NCI-H2081 (cell line): Measurements from ENCODE around the gene MEGF11.

ENCODE experiments used
- DNase-seq, 2 experiments: peaks; one replicate each; lab custom pipeline; 2025; lab: John Stamatoyannopoulos, UW

Gene MEGF11

GRCh38 chr15:66253418-66254088 is at the start of gene MEGF11:
Gene MEGF11, minus strand, starts transcription at chr15:66253750. Its CDS starts 125,347 bp downstream, at chr15:66128403.
- DNase-seq: peak; percentile 75 to 76

- no peak for DNase-seq
These were observed 49.1 kb upstream of the MEGF11 start for GRCh38 chr15:66302489-66303278.

GRCh38 chr15:66298803-66299251 is 45.3 kb upstream of the MEGF11 start:
- DNase-seq: peak; percentile 72 to 88

GRCh38 chr15:66296186-66296585 is 42.6 kb upstream of the MEGF11 start:
- no peak for DNase-seq

- DNase-seq: peak in 1 of 2 experiments; percentile 33
These were observed 41.3 kb upstream of the MEGF11 start for GRCh38 chr15:66294932-66295235.

- DNase-seq: peak; percentile 65 to 86
These were observed 40.8 kb upstream of the MEGF11 start for GRCh38 chr15:66294157-66294931.

GRCh38 chr15:66293419-66294156 is 40.0 kb upstream of the MEGF11 start, which contains the start of gene DIS3L:
Gene DIS3L, plus strand, starts transcription at chr15:66293568. Its CDS starts 29 bp downstream, at chr15:66293597.
- peak; percentile 65 to 78 for DNase-seq

- no peak for DNase-seq
These were observed 39.2 kb upstream of the MEGF11 start for GRCh38 chr15:66292571-66293418.

GRCh38 chr15:66291816-66292570 is 38.4 kb upstream of the MEGF11 start:
- DNase-seq: no peak

GRCh38 chr15:66290518-66290917 is 37.0 kb upstream of the MEGF11 start:
- no peak for DNase-seq

- DNase-seq: no peak
These were observed 36.5 kb upstream of the MEGF11 start for GRCh38 chr15:66290007-66290406.

GRCh38 chr15:66288551-66289185 is 35.1 kb upstream of the MEGF11 start:
- no peak for DNase-seq

GRCh38 chr15:66288093-66288492 is 34.5 kb upstream of the MEGF11 start:
- DNase-seq: no peak

- DNase-seq: peak; percentile 24 to 43
These were observed 34.0 kb upstream of the MEGF11 start for GRCh38 chr15:66287461-66288057.

- DNase-seq: peak in 1 of 2 experiments; percentile 20
These were observed 32.2 kb upstream of the MEGF11 start for GRCh38 chr15:66285533-66286280.

GRCh38 chr15:66284271-66284670 is 30.7 kb upstream of the MEGF11 start:
- no peak for DNase-seq

GRCh38 chr15:66278671-66279070 is 25.1 kb upstream of the MEGF11 start:
- no peak for DNase-seq

- no peak for DNase-seq
These were observed 24.5 kb upstream of the MEGF11 start for GRCh38 chr15:66278056-66278455.
